ENCODE data around the gene EIF3K. TPM values are rescaled to one million over a fixed set of nuclear protein-coding genes. Genes with fewer than 3 reads are reported as not detected.

Gene EIF3K
- polyA plus RNA-seq, 2 of the 4 experiments (the other 2 are of a cell fraction): 419 to 937 TPM

- 79% methylated on average over 7 of the region's 7 CpGs for WGBS (ENCODE audit: missing lambda C conversion rate)
- no peak for ATAC-seq
- DNase-seq (ENCODE audit: low read depth in 1 of 2, low spot score in 1 of 2): no peak
- peak overlapping the region; percentile 93 to 94 for H3K27ac ChIP-seq
- peak; percentile 77 for FAIRE-seq
- H3K4me2 ChIP-seq: peak overlapping the region; percentile 54
- CTCF ChIA-PET: interaction anchor here (0.7 to 18.2 kb wide), 11 partner anchors 11 to 251 kb away, joined by 3 to 336 read pairs (median 3); partner anchors contain the start of genes MRPS12 and SARS2
- H3K4me1 ChIP-seq: peaks cover 95% of the 10 kb centered on the region
- peaks cover 7% of the 10 kb centered on the region; the same call in 2 of the 3 replicates for H3K9me3 ChIP-seq
- POLR2A ChIA-PET: interaction anchor here (0.9 to 6.7 kb wide), 2 partner anchors 20 to 30 kb away, joined by 3 to 61 read pairs; partner anchors contain the start of gene ACTN4
- H3K4me3 ChIP-seq: no peak overlapping the region
- 0 out of 2 replicates have a peak, but pooled peaks have one; percentile 20 for TF ChIP-seq HOXA7 (CRISPR knock-in tag; IDR thresholded peaks at IDR 0.05)
- 0 out of 2 replicates have a peak, but pooled peaks have one; percentile 38 for TF ChIP-seq MAX (IDR thresholded peaks at IDR 0.05)
- TF ChIP-seq GATA3 (IDR thresholded peaks at IDR 0.05; ENCODE audit: borderline replicate concordance): 0 out of 2 replicates have a peak, but pooled peaks have one; percentile 10
- no peak for TF ChIP-seq NPAS2 (CRISPR knock-in tag; IDR thresholded peaks at IDR 0.05; ENCODE audit: borderline replicate concordance)
Observed at GRCh38 chr19:38678891-38679494, 60.0 kb downstream of the EIF3K start.

GRCh38 chr19:38679839-38680238 lies 60.9 kb downstream of the EIF3K start:
- peak overlapping the region; percentile 93 to 94 for H3K27ac ChIP-seq
- peak; percentile 86 for FAIRE-seq
- H3K9me3 ChIP-seq: peaks cover 7% of the 10 kb centered on the region; the same call in 2 of the 3 replicates
- 16% methylated on average over 4 of the region's 4 CpGs for WGBS (ENCODE audit: missing lambda C conversion rate)
- H3K4me3 ChIP-seq: no peak overlapping the region
- peak overlapping the region; percentile 54 for H3K4me2 ChIP-seq
- ChIA-PET POLR2A (interaction anchor here (0.6 to 6.7 kb wide), 4 partner anchors 13 to 31 kb away, joined by 3 to 61 read pairs (median 6); partner anchors contain the start of gene ACTN4), CTCF (interaction anchor here (0.6 to 18.2 kb wide), 10 partner anchors 14 to 277 kb away, joined by 3 to 336 read pairs (median 6); partner anchors contain the start of genes ACTN4, FAM98C, MRPS12 and SARS2)
- ATAC-seq: peak; percentile 0 to 1; a peak in 2 of 6 replicates
- DNase-seq (ENCODE audit: low read depth in 1 of 2, low spot score in 1 of 2): peak in 1 of 2 experiments; percentile 88
- peaks cover 90% of the 10 kb centered on the region for H3K4me1 ChIP-seq
- TF ChIP-seq ZC3H11A (IDR thresholded peaks at IDR 0.05) (0 out of 2 replicates have a peak, but pooled peaks have one; percentile 3), ELK1 (IDR thresholded peaks at IDR 0.05; ENCODE audit: low read depth, low read length) (no peak), FOXS1 (CRISPR knock-in tag; IDR thresholded peaks at IDR 0.05) (no peak), MAX (IDR thresholded peaks at IDR 0.05) (peak; percentile 49; the same call in 1 of the 2 replicates), USF2 (IDR thresholded peaks at IDR 0.05) (no peak), HOXA7 (CRISPR knock-in tag; IDR thresholded peaks at IDR 0.05) (peak; percentile 85; the same call in 1 of the 2 replicates), ZFP36 (IDR thresholded peaks at IDR 0.05; ENCODE audit: borderline replicate concordance, partially characterized antibody) (peak; percentile 4), HDAC2 (IDR thresholded peaks at IDR 0.05) (no peak), KDM1A (IDR thresholded peaks at IDR 0.05; ENCODE audit: low read depth) (no peak), JUNB (IDR thresholded peaks at IDR 0.05) (0 out of 2 replicates have a peak, but pooled peaks have one; percentile 42), FOSL2 (IDR thresholded peaks at IDR 0.05) (0 out of 2 replicates have a peak, but pooled peaks have one; percentile 44), FOSL2 (CRISPR knock-in tag; IDR thresholded peaks at IDR 0.05) (peak; percentile 67), MAFK (IDR thresholded peaks at IDR 0.05; ENCODE audit: partially characterized antibody) (no peak), TFCP2L1 (CRISPR knock-in tag; IDR thresholded peaks at IDR 0.05) (no peak), ESRRA (IDR thresholded peaks at IDR 0.05; ENCODE audit: borderline replicate concordance, low read length) (no peak), CBX8 (IDR thresholded peaks at IDR 0.05) (no peak), BCL3 (IDR thresholded peaks at IDR 0.05) (0 out of 3 replicates have a peak, but pooled peaks have one; percentile 29), ZSCAN20 (CRISPR knock-in tag; IDR thresholded peaks at IDR 0.05) (no peak), CHD2 (IDR thresholded peaks at IDR 0.05; ENCODE audit: low read length, partially characterized antibody) (no peak), FOSB (CRISPR knock-in tag; IDR thresholded peaks at IDR 0.05) (no peak), CEBPB (IDR thresholded peaks at IDR 0.05) (peak; percentile 64 to 71; a peak in 3 of 4 replicates), HMGXB4 (CRISPR knock-in tag; IDR thresholded peaks at IDR 0.05; ENCODE audit: borderline replicate concordance) (no peak), CTCF (IDR thresholded peaks at IDR 0.05) (no peak), RNF2 (IDR thresholded peaks at IDR 0.05; ENCODE audit: borderline replicate concordance, low read depth) (no peak), ZNF302 (CRISPR knock-in tag; IDR thresholded peaks at IDR 0.05) (no peak)
